GM18909 (cell line): ENCODE data around the gene PPP2R3B.
"Not testable (repeated sequence)": the region's sequence is repeated elsewhere in the genome, so short reads cannot be mapped to it uniquely, and the experiment has no call there.

ENCODE experiments used
- ATAC-seq: cut with Tn5 transposase; IDR thresholded peaks from one replicate; pipeline ENCODE4 v1.9.1; 2021; ENCODE audit warnings: mild to moderate bottlenecking; ENCODE audit not compliant: unreplicated experiment, poor library complexity

Gene PPP2R3B, protein sequence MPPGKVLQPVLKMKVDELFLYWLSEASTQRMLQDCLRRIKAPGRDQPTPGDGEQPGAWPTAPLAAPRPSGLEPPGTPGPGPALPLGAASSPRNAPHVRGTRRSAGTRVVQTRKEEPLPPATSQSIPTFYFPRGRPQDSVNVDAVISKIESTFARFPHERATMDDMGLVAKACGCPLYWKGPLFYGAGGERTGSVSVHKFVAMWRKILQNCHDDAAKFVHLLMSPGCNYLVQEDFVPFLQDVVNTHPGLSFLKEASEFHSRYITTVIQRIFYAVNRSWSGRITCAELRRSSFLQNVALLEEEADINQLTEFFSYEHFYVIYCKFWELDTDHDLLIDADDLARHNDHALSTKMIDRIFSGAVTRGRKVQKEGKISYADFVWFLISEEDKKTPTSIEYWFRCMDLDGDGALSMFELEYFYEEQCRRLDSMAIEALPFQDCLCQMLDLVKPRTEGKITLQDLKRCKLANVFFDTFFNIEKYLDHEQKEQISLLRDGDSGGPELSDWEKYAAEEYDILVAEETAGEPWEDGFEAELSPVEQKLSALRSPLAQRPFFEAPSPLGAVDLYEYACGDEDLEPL

DNA sequence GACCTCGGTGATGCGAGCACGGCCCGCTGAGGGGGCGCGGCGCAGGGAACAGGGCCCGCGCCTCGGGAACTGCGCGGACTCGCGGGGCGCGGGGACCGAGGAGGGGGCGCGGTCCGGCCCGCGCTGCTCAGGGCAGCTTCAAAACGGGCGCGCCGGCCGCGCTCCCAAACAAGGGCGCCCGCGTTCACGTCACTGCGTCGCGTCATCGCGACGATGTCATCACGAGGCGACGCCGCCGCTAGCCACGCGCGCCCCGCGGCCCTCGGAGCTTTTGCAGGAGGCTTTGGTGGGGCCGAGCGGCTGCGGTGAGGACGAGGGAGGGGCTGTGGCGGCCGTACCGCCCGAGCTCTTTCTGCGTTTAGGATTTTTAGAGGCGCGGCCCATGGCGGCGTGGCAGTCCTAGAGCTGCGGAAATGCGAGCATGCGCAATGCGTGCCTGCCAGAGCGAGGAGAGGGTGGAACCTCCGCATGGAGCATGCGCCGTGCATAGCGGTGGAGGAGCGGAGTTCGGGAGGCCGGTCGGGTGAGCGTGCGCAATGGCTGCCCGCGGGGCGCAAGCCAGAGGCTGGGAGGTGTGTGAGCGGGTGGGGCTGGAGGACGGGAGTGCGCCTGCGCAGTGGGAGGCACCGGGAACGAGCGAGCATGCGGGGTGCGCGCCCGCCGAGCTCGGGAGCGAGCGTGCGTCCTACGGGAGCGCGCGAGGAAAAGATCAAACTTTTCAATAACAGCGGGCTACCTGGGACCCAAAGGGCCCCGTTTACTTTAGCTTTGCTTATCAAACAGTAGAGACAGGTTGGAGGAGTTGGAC, at the start of gene PPP2R3B:
TSS of gene PPP2R3B (minus strand) at position 140 of the 808 bp plus-strand sequence. CDS start 216 bp downstream, outside the sequence.
- peak; percentile 96 for ATAC-seq

DNA sequence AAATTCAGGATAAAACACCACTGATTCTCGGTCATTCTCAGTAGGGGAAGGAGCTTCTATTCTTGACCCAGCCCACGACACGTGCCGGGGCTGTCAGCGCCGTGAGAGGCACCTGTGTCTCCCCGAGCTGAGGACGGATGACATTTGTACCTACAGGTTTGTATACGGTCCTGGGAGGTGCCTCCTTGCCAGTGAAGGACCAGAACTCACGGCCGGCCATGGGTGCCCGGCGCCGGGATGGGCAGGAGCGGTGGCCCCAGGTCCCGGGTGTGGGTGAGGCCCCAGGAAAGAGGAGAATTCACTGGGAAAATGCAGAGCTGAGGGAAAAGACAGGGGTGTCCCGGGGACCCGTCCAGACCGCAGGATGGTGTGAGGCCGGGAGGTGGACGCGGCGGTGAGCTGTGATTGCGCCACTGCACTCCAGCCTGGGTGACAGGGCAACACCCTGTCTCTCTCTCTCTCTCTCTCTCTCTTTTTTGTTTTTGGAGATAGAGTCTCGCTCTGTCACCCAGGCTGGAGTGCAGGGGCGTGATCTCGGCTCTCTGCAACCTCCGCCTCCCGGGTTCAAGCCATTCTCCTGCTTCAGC, 48.9 kb upstream of the PPP2R3B start:
- ATAC-seq, result no peak

DNA sequence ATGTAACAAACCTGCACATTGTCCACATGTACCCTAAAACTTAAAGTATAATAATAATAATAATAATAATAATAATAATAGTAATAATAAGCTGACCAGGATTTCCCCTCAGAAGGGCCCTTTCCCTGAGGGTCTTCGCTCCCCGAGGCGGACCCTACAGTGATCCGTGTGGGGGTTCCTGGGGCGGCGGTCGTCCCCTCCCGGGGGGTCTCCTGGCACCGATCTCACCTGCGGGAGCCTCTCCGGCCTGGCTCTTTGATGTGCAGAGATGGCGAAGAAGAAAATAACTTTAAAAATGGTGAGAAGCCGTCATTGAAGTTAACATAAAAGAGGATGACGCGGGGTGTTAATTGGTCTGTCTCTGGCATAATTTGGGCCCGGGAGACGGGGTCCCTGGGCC, 48.2 kb upstream of the PPP2R3B start:
- ATAC-seq, result no peak

DNA sequence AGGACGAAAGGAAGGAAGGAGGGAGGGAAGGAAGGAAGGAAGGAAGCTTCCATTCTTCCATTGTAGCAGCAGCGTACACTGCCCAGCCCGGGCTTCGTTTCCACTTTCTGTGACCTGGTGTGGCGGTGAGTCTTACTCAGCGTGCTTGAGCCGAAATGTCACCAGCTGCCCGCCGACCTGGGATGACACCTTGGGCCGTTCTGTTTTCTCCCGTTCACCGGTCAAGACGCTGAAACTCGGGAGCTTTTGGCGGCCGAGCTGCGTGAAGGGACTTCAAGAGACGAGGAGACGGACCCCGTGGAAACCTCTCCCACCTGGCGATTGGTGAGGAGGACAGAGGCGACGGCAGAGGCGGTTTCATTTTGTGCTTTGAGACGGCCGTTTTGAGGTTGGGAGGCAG, 47.1 kb upstream of the PPP2R3B start:
- ATAC-seq, result no peak

DNA sequence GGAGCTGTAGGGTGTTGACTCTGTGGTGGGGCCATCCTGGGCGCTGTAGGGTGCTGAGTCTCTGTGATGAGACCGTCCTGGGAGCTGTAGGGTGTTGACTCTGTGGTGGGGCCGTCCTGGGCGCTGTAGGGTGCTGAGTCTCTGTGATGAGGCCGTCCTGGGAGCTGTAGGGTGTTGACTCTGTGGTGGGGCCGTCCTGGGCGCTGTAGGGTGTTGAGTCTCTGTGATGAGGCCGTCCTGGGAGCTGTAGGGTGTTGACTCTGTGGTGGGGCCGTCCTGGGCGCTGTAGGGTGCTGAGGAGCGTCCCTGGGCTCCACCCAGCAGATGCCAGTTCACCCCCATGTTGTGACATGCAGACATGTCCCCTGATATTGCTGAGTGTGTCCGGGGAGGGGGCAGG, 46.0 kb upstream of the PPP2R3B start:
- not testable (repeated sequence) for ATAC-seq

DNA sequence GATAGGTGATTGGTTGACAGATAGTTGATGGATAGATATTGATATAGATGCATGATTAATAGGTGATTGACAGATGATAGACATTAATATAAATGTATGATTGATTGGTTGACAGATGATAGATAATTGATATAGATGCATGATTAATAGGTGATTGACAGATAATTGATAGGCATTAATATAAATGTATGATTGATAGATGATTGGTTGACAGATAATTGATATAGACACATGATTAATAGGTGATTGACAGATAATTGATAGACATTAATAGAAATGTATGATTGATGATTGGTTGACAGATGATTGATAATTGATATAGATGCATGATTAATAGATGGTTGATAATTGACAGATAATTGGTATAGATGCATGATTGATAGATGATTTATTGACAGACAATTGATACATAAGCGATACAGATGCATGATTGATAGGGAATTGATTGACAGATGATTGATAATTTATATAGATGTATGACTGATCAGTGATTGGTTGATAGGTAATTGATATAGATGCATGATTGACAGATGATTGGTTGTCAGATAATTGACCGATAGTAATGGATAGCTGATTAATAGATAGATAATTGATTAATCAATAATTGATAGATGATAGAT, 44.9 kb upstream of the PPP2R3B start:
- no peak for ATAC-seq

DNA sequence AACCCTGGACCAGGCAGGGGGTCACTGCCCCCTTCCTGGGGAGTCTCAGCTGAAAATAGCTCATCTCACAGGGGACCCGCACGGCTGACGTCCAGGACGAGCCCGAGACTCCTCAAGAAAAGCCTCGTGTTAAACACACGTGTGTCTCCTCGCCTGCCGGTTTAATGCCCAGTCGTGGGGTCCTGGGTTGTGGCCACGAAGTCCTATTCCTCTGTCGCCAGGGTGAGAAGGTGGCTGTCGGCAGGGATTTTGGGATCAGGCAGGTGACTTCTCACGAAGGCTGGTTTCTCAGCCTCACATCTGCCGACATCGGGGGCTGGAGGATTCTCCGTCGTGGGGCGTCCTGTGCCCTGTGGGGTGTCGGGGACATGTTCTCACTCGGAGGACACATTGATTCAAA, 44.3 kb upstream of the PPP2R3B start:
- no peak for ATAC-seq

DNA sequence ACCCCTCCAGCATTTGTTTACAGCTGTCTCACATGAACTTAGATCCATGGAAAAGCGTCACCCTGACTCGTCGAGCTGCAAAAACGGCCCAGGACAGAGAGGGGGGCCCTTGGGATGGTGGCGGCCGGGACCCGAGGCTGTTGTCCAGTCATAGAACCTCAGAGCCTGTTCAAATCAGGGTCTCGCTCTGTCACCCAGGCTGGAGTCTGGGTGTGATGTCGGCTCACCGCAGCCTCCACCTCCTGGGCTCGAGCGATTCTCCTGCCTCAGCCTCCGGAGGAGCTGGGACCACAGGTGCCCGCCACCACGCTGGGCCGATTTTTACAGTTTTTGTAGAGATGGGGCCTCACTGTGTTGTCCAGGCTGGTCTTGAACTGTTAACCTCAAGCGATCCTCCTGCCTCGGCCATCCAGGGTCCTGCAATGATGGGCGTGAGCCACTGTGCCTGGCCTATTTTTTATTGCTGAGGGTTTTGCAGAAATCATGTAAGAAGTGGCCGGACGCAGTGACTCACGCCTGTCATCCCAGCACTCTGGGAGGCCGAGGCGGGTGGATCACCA, 42.6 kb upstream of the PPP2R3B start:
- no peak for ATAC-seq

DNA sequence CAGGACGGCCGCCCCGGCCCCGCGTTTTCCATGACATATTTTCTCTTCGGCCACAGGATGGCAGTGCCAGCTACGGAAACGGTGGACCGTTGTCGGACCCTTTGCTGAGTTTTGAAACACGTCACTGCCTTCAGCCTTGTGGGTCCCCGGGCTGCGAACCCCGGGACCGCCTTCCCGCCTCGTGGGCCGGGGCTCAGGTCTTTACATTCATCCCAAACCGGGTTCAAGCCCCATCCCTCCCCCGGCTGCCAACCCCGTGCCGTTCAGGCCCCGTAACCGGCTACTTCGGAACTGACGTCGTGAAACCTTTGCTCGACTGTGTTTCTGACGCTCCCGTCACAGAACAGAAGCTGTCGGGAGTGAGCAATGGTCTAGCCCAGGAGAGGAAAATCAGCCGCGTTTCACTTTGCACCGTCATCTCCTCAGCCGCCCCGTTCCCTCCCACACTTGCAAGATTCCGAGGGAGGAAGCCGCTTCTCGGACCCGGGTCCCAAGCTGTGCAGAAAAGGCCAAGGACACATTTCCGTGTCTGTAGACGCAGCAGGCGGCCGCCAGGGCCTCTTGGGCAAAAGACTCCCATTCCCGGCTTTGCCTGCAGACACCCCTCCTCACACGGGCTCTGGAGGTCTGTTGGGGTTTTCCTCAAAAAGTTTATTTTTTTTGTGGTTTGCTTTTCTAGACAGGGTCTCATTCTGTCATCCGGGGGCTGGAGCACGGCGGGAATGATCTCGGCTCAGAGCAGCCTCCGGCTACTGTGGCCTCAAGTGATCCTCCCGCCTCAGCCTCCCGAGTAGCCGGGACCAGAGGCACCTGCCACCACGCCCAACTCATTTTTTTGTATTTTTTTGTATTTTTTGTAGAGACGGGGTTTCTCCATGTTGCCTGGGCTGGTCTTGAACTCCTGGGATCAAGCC, 41.4 kb upstream of the PPP2R3B start:
- no peak for ATAC-seq

DNA sequence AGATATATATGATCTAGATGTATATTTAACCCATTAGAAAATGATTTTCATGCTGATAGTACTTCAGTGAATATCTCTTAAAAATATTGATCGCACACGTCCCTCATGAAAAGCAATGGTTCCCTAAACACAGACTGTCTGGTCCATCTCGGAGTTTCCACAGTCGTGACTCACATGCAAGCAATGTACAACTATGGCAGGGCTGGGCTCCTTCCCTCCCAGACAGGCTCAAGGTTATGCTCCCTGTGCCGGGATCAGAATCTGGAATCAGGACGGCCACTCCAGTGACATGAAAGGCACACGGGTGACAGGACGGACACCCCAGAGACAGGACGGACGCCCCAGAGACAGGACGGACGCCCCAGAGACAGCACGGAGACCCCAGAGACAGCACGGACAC, 40.2 kb upstream of the PPP2R3B start:
- no peak for ATAC-seq

DNA sequence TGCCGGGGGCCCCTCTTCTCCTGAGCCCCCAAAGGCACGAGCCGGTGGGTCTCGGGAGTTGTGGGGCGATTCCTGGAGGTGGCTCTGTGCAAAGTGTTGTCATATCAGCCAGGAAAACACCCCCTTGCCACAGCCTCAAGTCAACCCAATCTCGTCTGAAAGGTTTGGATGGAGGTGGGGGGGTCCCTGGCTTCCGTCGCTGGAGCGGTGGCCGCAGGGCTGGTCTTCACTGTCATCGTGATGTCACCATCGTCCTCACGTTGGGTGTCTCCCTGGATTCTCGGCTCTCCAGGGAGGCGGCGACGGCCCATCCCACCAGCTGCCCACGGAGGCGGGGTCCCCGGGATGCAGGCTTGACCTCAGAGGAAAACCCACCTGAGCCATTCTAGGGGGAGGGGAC, 38.3 kb upstream of the PPP2R3B start:
- ATAC-seq, result no peak

DNA sequence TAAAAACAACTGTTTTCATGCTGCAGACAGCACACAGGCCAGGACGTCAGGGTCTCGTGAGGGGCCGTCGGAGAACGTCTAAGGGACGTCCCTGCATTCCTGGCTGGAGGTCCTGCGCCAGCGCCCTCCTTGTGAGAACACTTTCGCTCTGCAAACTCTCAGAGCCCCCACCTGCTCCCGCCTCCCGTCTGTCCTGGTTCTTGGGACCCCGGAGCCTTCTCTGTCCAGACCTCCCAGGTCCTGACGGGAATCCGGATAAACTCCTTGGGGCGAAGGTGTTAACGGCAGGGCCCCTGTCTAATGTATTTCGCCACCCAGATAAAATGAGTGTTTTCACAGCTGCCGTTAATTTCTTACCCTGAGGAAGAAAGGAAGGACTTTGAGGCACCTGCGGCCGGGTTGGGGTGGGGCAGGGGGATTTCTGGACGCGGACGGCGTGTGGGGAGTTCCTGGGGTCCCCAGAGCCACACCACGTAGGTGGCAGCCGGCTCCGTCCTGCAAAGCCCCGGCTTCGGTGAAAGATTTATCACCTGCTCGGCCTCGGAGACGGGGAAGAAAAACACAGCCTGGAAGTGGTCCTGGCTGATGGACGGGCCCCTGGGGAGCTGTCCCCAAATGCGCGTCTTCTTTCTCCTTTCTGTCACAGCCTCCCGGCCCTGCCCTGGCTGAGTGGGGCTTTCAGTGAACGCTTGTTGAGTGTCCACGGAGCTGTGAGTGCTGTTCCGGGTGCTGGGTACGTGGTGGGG, 35.1 kb upstream of the PPP2R3B start:
- no peak for ATAC-seq

DNA sequence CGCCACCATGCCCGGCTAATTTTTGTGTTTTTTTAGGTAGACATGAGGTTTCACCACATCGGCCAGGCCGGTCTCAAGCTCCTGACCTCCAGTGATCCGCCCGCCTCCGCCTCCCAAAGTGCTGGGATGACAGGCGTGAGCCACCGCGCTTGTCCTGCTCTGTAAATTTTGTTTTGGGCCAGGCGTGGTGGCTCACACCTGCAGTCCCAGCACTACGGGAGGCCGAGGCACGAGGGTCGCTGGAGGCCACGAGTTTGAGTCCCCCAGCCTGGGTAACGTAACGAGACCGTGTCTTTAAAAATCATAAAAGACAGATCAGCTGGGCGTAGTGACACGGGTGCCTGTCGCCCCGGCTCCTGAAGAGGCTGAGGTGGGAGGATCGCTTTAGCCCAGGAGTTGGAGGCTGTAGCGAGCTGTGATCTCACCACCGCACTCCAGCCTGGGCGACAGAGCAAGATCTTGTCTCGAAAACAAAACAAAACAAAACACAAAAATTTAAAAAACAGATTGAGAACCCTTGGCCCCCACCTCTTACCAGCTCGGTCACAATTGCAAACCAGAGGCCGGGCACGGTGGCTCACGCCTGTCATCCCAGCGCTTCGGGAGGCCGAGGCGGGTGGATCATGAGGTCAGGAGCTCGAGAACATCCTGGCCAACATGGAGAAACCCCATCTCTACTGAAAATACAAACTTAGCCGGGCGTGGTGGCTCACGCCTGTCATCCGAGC, 34.0 kb upstream of the PPP2R3B start:
- ATAC-seq, result no peak

DNA sequence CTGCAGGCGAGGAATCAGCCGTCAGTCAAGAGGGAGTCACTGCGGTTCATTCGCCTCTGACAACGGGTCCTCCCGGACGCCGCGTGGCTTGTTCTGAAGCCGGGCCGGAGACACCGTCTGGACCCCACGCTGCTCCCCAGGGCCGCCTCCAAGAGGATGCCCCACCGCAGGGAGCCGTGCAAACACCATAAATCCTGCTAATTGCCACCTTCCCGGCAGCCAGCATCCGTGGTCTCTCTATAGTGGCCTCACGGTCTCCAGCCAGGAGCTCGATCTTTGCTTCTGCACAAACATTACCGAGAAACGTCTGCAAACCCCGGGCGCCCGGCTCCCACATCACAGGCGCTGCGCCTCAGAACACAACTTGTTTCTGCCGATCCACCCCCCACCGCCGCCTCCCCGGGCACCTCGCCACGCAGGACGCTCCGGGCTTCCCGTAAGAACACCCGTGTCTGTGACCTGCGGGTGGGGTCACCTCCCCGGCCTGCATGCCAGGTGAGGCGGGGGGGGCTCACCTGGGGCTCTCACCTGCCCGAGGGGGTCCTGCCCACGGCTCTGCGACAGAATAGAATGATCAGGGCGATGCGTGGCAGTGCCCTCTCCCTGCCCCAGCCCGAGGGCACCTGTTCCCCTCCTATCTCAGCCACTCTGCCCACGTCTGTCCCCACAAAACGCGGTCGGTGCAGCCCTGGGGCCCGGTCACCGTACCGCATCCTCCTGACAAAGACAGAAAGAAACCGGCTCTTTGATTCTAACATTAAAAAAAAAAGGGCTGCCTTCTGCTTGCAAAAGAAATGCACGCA, 32.4 kb upstream of the PPP2R3B start:
- ATAC-seq, result no peak

DNA sequence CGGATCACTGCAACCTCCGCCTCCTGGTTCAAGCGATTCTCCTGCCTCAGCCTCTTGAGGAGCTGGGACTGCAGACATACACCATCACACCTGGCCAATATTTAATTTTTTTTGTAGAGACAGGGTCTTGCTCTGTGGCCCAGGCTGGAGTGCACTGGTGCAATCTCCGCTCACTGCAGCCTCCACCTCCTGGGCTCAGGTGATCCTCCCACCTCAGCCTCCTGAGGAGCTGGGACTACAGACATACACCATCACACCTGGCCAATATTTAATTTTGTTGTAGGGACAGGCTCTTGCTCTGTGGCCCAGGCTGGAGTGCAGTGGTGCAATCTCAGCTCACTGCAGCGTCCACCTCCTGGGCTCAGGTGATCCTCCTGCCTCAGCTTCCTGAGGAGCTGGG, 28.8 kb upstream of the PPP2R3B start:
- not testable (repeated sequence) for ATAC-seq

DNA sequence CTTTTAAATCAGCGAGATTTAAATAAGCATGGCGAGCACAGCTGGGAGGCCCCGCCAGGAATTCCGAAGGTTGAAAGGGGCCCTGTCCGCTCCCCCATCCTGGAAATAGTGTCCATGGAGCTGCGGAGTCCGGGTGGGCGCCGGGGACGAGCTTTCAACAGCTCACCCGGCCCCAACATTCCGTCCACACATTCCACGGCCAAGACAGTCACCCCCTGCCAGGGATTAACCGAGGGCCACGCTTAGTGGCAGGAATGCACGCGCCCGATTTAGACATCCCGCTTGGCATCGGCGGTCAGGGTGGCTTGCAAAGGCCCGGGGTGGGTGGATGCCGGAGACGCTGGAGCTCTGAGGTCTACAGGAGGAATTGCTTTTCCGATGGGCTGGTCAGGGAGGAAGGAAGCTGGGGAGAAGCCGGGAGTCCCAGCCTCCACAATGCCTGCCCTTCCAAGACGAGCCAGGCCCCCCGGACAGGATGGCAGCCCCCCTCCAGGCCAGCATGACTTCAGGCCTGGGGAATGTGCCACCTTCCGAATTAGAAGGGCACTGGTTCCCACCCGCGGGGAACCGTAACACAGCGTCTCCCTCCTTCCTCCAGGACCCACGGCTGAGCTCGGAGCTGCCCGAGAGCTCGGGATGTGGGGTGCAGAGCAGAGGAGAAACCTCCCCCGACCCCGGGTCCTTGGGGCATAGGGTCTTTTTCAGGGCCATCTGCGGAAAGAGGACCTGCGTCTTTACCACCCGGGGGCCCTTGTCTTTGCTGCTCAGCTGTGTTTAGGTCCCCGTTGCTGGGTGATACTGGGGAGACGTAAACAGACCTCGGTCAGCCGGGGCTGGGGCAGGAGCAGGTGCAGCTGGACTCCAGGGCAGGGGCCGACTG, 26.9 kb upstream of the PPP2R3B start:
- no peak for ATAC-seq
